Mucosa of gallbladder (tissue), 1 donor: Measurements from ENCODE around the gene PLCB4. TPM values are rescaled to one million over a fixed set of nuclear protein-coding genes. Genes with fewer than 3 reads are reported as not detected.

Experiments used
- DNase-seq: peaks from one replicate; pipeline ENCODE4 v3.0.0-alpha.2; 2020; ENCODE audit warnings: low spot score
- total RNA-seq: library from RNA; stranded (reverse); gene quantifications from one replicate; pipeline ENCODE4 v1.2.1, GENCODE V29; 2021
- donor health status: DM: no; HTN: no; CAD: no.

The PLCB4 gene
- total RNA-seq, 1 donor from 2014 or later = 27.2 TPM

GRCh38 chr20:9269280-9269971 lies 200.5 kb downstream of the PLCB4 start:
- DNase-seq = no peak

GRCh38 chr20:9270831-9271230 lies 201.9 kb downstream of the PLCB4 start:
- no peak for DNase-seq

DNA sequence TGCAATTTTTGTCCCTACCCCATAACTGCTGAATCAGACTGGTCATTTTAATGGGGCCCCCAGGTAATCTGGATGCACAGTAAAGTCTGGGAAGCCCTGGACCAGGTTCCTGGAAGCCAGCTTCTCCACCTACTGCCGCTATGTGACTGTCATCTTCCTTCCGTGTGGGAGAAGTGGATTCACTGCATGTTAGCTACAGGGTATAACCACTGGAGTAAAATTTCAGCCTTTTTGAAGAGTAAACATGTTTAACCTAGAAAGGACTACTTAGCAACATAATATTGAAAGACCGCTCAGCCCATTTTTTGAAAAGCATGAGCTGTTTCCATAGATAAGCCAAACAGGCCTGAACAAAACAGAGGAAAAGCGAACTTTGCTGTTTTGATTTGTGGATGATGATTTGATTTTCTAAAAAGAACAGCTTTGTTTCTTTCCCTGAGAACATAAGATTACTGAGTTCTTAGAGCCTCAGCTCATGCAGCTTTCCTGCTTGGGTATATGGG lies 208.1 kb downstream of the PLCB4 start:
- no peak for DNase-seq

- no peak for DNase-seq
Observed at GRCh38 chr20:9279918-9280401, 211.1 kb downstream of the PLCB4 start.

DNA sequence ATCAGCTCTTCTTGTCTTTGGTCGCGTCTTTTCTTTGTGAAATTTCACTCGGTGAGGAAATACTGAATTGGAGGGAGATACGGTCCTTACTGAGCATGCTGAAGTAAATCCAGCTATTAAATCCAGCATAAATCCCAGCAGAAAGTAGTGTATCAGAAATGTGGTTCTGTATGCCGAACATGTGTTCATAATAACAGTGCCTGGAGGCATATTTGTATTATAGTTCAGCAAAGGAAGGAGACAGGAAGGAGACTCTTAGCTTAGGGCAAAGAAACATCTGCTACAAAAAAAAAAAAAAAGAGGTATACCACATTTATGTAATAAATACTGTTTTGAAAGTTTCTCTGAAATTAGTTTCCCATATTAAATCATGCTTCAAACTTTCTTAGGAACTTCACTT lies 211.8 kb downstream of the PLCB4 start:
- DNase-seq = no peak

GRCh38 chr20:9281803-9282202 lies 212.9 kb downstream of the PLCB4 start:
- no peak for DNase-seq

- DNase-seq = no peak
Observed at GRCh38 chr20:9285617-9286016, 216.7 kb downstream of the PLCB4 start.

- DNase-seq = no peak
Observed at GRCh38 chr20:9286501-9287461, 217.9 kb downstream of the PLCB4 start.

- DNase-seq = no peak
Observed at GRCh38 chr20:9287826-9288225, 218.9 kb downstream of the PLCB4 start.

DNA sequence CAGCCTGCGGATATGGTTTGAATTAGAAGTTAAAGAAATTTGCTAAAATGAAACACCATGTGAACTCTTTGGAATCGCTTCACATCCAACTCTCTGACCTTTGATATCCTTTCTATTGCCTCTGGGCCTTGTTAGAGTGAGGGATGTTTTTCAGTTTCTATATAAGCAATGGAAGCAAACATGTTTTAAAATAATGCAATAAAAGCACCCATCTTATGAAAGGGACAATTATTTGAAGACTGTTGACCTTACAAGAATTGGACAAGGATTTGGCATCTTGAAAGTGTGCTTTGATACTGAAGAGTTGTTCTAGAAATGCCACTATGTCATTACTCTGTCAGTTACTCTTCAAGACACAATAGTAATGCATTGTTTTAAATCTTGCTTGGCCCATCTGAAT lies 221.4 kb downstream of the PLCB4 start:
- DNase-seq = no peak

DNA sequence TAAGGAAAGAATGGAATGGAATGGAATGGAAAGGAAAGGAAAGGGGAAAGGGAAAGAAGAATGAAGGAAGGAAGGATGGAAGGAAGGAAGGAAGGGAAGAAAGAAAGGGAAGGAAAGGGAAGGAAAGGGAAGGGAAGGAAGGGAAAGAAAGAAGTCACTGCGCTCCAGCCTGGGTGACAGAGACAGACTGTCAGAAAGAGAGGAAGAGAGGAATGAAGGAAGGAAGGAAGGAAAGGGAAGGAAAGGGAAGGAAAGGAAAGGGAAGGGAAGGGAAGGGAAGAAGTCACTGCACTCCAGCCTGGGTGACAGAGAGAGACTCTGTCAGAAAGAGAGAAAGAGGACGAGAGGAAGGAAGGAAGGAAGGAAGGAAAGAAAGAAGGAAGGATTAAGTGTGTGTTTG lies 224.3 kb downstream of the PLCB4 start:
- DNase-seq = no peak

DNA sequence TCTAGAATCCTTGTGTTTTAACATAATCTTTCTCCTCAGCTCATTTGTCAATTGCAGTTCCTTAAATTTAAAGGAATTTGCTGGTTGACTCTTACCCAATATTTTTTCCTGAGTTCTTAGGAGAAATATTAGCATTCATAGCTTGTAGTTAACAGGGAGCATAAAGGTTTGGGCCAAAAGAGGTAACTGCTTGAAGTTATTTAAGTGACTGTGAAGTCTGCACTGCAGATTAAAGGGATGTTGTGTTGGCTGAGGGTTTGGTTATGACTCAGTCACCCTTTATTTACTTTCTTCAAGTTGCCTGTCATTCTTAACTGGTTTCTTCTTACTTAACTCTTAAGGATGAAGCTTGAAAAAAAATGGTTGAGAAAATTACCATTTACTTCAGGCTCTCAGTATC lies 225.2 kb downstream of the PLCB4 start:
- no peak for DNase-seq

DNA sequence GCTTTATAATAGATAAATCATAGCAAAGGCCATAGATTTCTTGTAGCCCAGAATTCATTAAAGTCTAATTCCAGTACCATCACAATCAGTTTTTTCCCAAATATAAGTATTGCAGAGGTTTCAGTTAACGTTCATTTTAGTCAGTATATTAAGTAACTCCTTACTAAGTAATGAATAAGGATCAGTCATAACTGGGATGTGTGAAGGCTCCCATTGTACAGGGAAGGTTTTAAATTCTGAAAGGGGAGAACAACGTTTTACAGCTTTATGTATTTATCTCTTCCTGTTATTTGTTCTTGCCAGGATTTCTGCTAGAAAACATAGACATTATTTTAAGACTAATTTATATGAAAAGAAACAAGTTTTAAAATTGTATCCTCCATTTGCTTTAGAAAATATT lies 230.0 kb downstream of the PLCB4 start:
- DNase-seq = no peak

GRCh38 chr20:9300080-9300479 lies 231.2 kb downstream of the PLCB4 start:
- no peak for DNase-seq

DNA sequence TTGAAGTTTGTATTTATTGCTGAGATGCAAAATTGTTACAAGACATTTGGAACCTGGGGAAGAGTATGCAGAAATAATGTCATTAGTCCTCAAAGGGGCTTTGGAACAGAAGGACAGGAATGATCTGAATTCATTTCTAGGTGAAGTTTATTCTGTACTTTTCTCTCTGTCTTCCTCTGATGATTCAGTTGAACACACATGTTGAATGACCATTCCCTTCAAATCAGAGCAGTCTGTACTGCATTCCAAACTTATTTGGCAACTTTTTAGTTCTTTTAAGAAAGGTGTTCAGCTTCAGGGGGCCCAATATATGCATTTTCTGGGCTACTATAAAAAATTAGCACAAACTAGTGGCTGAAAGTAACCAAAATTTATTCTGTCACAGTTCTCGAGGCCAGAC lies 231.6 kb downstream of the PLCB4 start:
- DNase-seq = no peak

- peak; percentile 74 for DNase-seq
Observed at GRCh38 chr20:9301129-9302090, 232.5 kb downstream of the PLCB4 start.

GRCh38 chr20:9302091-9302462 lies 233.2 kb downstream of the PLCB4 start:
- DNase-seq = no peak

DNA sequence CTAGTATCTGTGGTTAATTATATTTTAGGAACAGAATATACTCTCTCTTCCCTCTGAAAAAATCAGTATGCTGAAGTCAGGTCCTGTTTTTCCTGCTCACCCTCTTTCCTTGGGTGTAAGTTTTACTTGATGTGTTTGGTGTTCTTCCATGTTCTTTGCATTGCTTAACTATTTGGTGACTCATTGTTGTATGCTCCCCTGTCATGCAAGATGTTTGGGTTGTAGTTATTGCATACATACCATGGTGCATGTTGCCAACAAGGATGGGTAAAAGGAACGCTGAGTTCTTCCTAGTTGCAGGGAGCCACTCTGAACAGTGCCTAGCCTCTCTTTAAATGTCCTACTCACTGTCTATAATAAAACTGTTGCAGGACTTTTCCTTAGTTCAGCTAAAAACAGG lies 237.6 kb downstream of the PLCB4 start:
- DNase-seq = no peak

DNA sequence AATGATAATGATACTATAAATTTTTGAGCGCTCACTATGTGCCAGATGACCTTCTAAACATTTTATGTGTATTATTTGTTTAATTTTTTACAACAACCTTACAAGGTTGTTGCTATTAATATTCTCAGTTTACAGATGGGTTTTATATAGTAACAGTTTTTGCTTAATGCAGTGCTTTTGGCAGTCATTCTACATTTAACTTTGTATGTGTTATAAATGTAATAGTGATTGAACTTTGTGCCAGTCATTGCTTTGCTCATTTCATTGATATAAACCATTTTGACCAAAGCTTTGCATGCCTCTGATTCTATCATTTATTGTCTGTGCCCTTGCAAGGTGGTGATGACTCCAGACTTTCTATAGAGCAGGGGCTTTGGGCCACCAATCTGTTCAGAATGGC lies 239.2 kb downstream of the PLCB4 start:
- no peak for DNase-seq

DNA sequence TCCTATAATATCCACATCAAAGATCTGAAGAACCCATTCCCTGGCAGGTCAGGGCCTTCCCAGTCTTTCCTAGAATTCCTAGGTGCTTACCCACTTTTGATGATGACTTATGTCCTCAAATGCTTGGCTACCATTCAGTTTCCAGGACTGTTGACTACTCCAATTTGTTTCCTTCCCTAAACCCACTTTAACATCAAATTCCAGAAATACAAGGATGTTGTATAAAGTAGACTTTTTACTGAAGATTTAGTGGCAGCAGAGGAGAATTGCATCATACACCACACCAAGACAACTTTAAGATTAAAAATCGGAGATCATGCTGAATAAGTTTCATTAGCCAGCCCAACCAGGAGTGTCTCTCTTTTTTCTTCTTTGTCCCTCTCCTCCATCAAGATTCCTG lies 242.2 kb downstream of the PLCB4 start:
- no peak for DNase-seq

- no peak for DNase-seq
Observed at GRCh38 chr20:9319687-9320384, 250.9 kb downstream of the PLCB4 start.
